Right renal cortex interstitium (tissue), 3 donors: ENCODE measurements around the gene TSKS. TPM values are rescaled to one million over a fixed set of nuclear protein-coding genes. Genes with fewer than 3 reads are reported as not detected.

Experiments
- polyA plus RNA-seq, 3 donors: library from polyadenylated mRNA; unstranded; fragments of 120-200 nt; gene quantifications; one replicate each; pipeline ENCODE4 v1.2.1, GENCODE V29; 2013; ENCODE audit not compliant: insufficient read length in 3 of 3

The TSKS gene
- polyA plus RNA-seq, 3 donors: 0.10 to 0.15 TPM; not detected in 1

Other genes with a start within 250 kb of the TSKS start
- gene RCN3, start 235.3 kb downstream of the TSKS start, polyA plus RNA-seq: 10 to 100 TPM; 10.0 to 10.9 (median 10.2) TPM
- gene NOSIP, start 182.8 kb downstream of the TSKS start, polyA plus RNA-seq: 10 to 100 TPM; 61.2 to 69.1 (median 64.3) TPM
- gene PRRG2, start 182.0 kb downstream of the TSKS start, polyA plus RNA-seq: 1 to 10 TPM; 7.1 to 8.5 (median 7.1) TPM
- gene PRR12, start 172.1 kb downstream of the TSKS start, polyA plus RNA-seq: 10 to 100 TPM; 13.6 to 16.3 (median 15.1) TPM
- 10 to 100 TPM; 19.8 to 23.1 (median 21.3) TPM for gene RRAS, start 123.2 kb downstream of the TSKS start, polyA plus RNA-seq
- gene SCAF1, start 121.1 kb downstream of the TSKS start, polyA plus RNA-seq: 10 to 100 TPM; 24.3 to 31.6 (median 25.6) TPM
- gene IRF3, start 97.4 kb downstream of the TSKS start, polyA plus RNA-seq: 10 to 100 TPM; 37.6 to 41.5 (median 39.3) TPM
- 10 to 100 TPM; 16.4 to 21.9 (median 19.4) TPM for gene BCL2L12, start 97.4 kb downstream of the TSKS start, polyA plus RNA-seq
- gene PRMT1, start 86.0 kb downstream of the TSKS start, polyA plus RNA-seq: 100 to 1,000 TPM; 205 to 221 (median 219) TPM
- under 1 TPM; 0.64 to 0.67 (median 0.64) TPM for gene ADM5, start 73.7 kb downstream of the TSKS start, polyA plus RNA-seq
- gene CPT1C, start 72.2 kb downstream of the TSKS start, polyA plus RNA-seq: 10 to 100 TPM in 1 of 3 donors, 1 to 10 TPM in 2; 8.0 to 10.9 (median 9.0) TPM
- 10 to 100 TPM; 40.8 to 48.0 (median 43.7) TPM for gene AP2A1, start 3.7 kb upstream of the TSKS start, polyA plus RNA-seq
- 10 to 100 TPM; 29.3 to 37.1 (median 37.0) TPM for gene FUZ, start 50.0 kb upstream of the TSKS start, polyA plus RNA-seq
- 10 to 100 TPM; 55.8 to 65.6 (median 56.0) TPM for gene MED25, start 55.0 kb upstream of the TSKS start, polyA plus RNA-seq
- 100 to 1,000 TPM; 239 to 280 (median 278) TPM for gene PTOV1, start 87.9 kb upstream of the TSKS start, polyA plus RNA-seq
- 10 to 100 TPM; 33.4 to 43.9 (median 36.2) TPM for gene PNKP, start 104.3 kb upstream of the TSKS start, polyA plus RNA-seq
- 10 to 100 TPM; 22.8 to 29.3 (median 25.8) TPM for gene AKT1S1, start 114.0 kb upstream of the TSKS start, polyA plus RNA-seq
- 10 to 100 TPM; 32.9 to 42.0 (median 37.2) TPM for gene TBC1D17, start 114.4 kb upstream of the TSKS start, polyA plus RNA-seq
- gene IL4I1, start 133.6 kb upstream of the TSKS start, polyA plus RNA-seq: 1 to 10 TPM; 3.2 to 3.5 (median 3.2) TPM
- 10 to 100 TPM; 19.7 to 20.8 (median 20.6) TPM for gene ATF5, start 165.9 kb upstream of the TSKS start, polyA plus RNA-seq
- gene NUP62, start 166.2 kb upstream of the TSKS start, polyA plus RNA-seq: 10 to 100 TPM; 49.9 to 54.6 (median 53.2) TPM
- gene SIGLEC11, start 197.9 kb upstream of the TSKS start, polyA plus RNA-seq: 1 to 10 TPM; 3.9 to 4.8 (median 4.6) TPM